SK-MEL-5 (cell line): ENCODE data around the gene PTGES2. TPM values are rescaled to one million over a fixed set of nuclear protein-coding genes. Genes with fewer than 3 reads are reported as not detected.
A peak's percentile ranks its signal among the peaks of the same experiment; 100 is the strongest.
"Not testable (repeated sequence)": the region's sequence is repeated elsewhere in the genome, so short reads cannot be mapped to it uniquely, and the experiment has no call there.

Experiments
- DNase-seq: peaks from one replicate; pipeline ENCODE4 v3.0.0-alpha.2; 2016; ENCODE audit warnings: low read depth, low spot score
- in situ Hi-C: cut with HindIII; loops from 2 replicates; pipeline ENCODE4 v1.10.0; 2016; ENCODE audit warnings: low sequenced_read_pairs, high pct_unique_total_duplicates, low pct_unique_long_range_greater_than_20kb
- total RNA-seq: library from RNA; depleted of rRNA; stranded (reverse); fragments of >200 nt; shearing (Covaris generic); gene quantifications from 2 replicates; pipeline ENCODE4 v1.2.3, GENCODE V29; 2014; rRNA removed

The PTGES2 gene
- total RNA-seq, 1 experiment from 2014 or later: 123 TPM

- no peak for DNase-seq
- in situ Hi-C loops: no loop called here
These were observed 45.4 kb downstream of the PTGES2 start for GRCh38 chr9:128082151-128082550.

- no peak for DNase-seq
- in situ Hi-C loops: no loop called here
These were observed 46.5 kb downstream of the PTGES2 start for GRCh38 chr9:128081056-128081455.

GRCh38 chr9:128080206-128080605, 47.3 kb downstream of the PTGES2 start:
- in situ Hi-C loops: no loop called here
- no peak for DNase-seq

- in situ Hi-C loops: no loop called here
- no peak for DNase-seq
These were observed 48.8 kb downstream of the PTGES2 start for GRCh38 chr9:128078504-128079434.

- in situ Hi-C loops: no loop called here
- no peak for DNase-seq
These were observed 49.6 kb downstream of the PTGES2 start for GRCh38 chr9:128077847-128078503.

- DNase-seq: no peak
- in situ Hi-C loops: no loop called here
These were observed 54.2 kb downstream of the PTGES2 start for GRCh38 chr9:128073253-128073886.

- in situ Hi-C loops: no loop called here
- peak; percentile 85 for DNase-seq
These were observed 55.1 kb downstream of the PTGES2 start for GRCh38 chr9:128072144-128073021.

GRCh38 chr9:128071475-128071874, 56.1 kb downstream of the PTGES2 start:
- DNase-seq, in situ Hi-C loops: not testable (repeated sequence)

- in situ Hi-C loops: no loop called here
- DNase-seq: no peak
These were observed 56.7 kb downstream of the PTGES2 start for GRCh38 chr9:128070874-128071273.

Other genes with a start within 250 kb of the PTGES2 start
- gene ST6GALNAC6, start 228.1 kb downstream of the PTGES2 start, total RNA-seq: 10.1 TPM in 2 replicates
- gene ST6GALNAC4, start 210.7 kb downstream of the PTGES2 start, total RNA-seq: 5.2 and 7.4 TPM in 2 replicates
- gene PIP5KL1, start 197.0 kb downstream of the PTGES2 start, total RNA-seq: 0.32 TPM in 1 of 2 replicates, not detected in the other
- 31.4 and 34.9 TPM in 2 replicates for gene DPM2, start 189.9 kb downstream of the PTGES2 start, total RNA-seq
- gene EEIG1, start 146.7 kb downstream of the PTGES2 start, total RNA-seq: 28.5 and 31.1 TPM in 2 replicates
- gene NAIF1, start 60.4 kb downstream of the PTGES2 start, total RNA-seq: 11.9 and 15.1 TPM in 2 replicates
- gene SLC25A25, start 59.5 kb downstream of the PTGES2 start, total RNA-seq: 26.5 and 30.8 TPM in 2 replicates
- gene LCN2, start 21.7 kb upstream of the PTGES2 start, total RNA-seq: not detected in 2 replicates
- gene BBLN, start 32.5 kb upstream of the PTGES2 start, total RNA-seq: 102 and 133 TPM in 2 replicates
- gene CIZ1, start 63.8 kb upstream of the PTGES2 start, total RNA-seq: 19.8 and 24.9 TPM in 2 replicates
- 0.48 and 0.61 TPM in 2 replicates for gene DNM1, start 75.7 kb upstream of the PTGES2 start, total RNA-seq
- 73.6 and 75.3 TPM in 2 replicates for gene GOLGA2, start 148.3 kb upstream of the PTGES2 start, total RNA-seq
- 39.2 and 42.2 TPM in 2 replicates for gene SWI5, start 148.5 kb upstream of the PTGES2 start, total RNA-seq
- gene TRUB2, start 194.7 kb upstream of the PTGES2 start, total RNA-seq: 51.6 and 64.4 TPM in 2 replicates
- gene COQ4, start 195.1 kb upstream of the PTGES2 start, total RNA-seq: 31.5 and 38.6 TPM in 2 replicates
- gene SLC27A4, start 212.8 kb upstream of the PTGES2 start, total RNA-seq: 31.1 and 35.4 TPM in 2 replicates
- 86.1 and 90.1 TPM in 2 replicates for gene URM1, start 243.6 kb upstream of the PTGES2 start, total RNA-seq